LNCAP (cell line): ENCODE results near the gene FYB2.

Source experiments
- CTCF ChIP-seq: fragments of 450-650 bp; IDR thresholded peaks from 2 replicates; pipeline ENCODE4 v1.5.1; 2017; ENCODE audit warnings: mild to moderate bottlenecking

FYB2 gene

GRCh38 chr1:56833088-56833487 lies 13.9 kb upstream of the FYB2 start:
- TF ChIP-seq CTCF, result no peak

GRCh38 chr1:56831871-56832693 lies 12.9 kb upstream of the FYB2 start:
- TF ChIP-seq CTCF, result peak; percentile 98

DNA sequence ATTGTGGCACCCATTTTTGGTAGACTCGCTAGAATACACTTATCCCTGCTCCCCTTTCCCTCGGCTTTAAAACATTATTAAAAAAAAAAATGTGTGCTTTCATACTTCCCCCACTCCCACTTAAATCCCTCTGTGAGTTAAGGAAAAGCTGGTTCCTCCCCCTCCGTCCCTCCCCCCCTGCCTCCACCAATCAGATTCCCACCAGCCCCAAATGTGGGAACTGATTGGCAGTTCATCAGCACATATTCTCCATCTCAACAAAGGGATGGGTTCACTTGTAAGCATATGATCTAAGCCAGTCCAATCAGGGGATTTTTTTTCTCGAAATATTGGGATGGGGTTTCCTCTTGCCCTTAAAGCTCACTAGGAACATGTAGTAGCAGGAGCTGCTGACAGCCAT lies 10.8 kb upstream of the FYB2 start:
- TF ChIP-seq CTCF, result no peak

DNA sequence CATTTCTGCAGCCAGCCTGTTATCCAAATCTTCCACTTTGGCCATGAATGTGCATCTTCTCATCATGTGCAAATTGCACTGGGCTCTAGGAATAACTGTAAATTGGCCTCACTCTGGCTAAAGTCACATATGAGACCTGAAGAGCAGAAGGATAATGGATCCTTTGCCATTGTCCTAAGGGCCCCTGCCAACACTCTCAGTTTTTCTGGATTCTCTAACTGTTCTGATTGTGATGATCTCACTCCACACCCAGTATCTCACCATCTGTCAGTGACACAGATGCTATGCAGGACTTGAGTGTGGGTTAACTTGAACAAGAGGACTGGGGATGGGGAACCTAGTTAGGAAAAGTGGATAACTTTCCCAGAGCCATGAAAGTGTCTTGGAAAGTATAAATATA lies 8.5 kb upstream of the FYB2 start:
- TF ChIP-seq CTCF, result no peak

- TF ChIP-seq CTCF, result no peak
Measured at GRCh38 chr1:56825436-56825835, 6.2 kb upstream of the FYB2 start.

GRCh38 chr1:56824938-56825337 lies 5.7 kb upstream of the FYB2 start:
- TF ChIP-seq CTCF, result no peak

- TF ChIP-seq CTCF, result no peak
Measured at GRCh38 chr1:56824271-56824670, 5.1 kb upstream of the FYB2 start.

DNA sequence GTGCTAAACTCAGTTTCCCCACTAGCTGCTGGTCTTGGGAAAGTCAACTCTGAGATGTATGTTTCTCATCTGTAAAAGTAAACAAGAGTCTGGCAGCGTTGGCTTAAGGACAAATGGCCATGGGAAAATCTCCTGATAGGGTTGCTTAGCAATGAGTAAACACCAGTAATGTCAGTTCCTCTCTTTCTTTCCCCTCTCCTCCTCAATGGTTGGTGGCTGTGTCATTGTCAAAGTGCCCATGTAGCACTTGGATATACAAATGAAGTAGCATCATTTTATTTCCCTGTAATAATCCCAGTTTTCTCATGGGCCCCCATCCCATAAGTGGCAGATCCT lies 2.2 kb upstream of the FYB2 start:
- no peak for TF ChIP-seq CTCF
